ENCODE results near the gene TTC39C.

The TTC39C gene

GRCh38 chr18:23982155-23983079 lies 32.1 kb upstream of the TTC39C start:
- no peaks in the 10 kb centered on the region for H3K36me3 ChIP-seq (ENCODE audit: insufficient read depth, insufficient read length, low read length)
- no peak overlapping the region for H3K9ac ChIP-seq (ENCODE audit: insufficient read length, low read depth)
- DNase-seq (ENCODE audit: low read depth, low spot score): no peak
- no peaks in the 10 kb centered on the region for H3K9me3 ChIP-seq (ENCODE audit: insufficient read depth, low read length)
- H3K27me3 ChIP-seq (ENCODE audit: insufficient read depth, insufficient read length): no peaks in the 10 kb centered on the region
- TF ChIP-seq SUZ12 (IDR thresholded peaks at IDR 0.05; ENCODE audit: extremely low read depth, insufficient read depth, insufficient read length) (no peak), ZNF274 (IDR thresholded peaks at IDR 0.05; ENCODE audit: low read depth, low read length) (no peak), YY1 (IDR thresholded peaks at IDR 0.05; ENCODE audit: insufficient read depth, insufficient read length) (no peak)
- no peak overlapping the region for H3K4me3 ChIP-seq (ENCODE audit: insufficient read length, low read depth)
- H3K4me1 ChIP-seq (ENCODE audit: insufficient read depth, insufficient read length): no peaks in the 10 kb centered on the region

- no peaks in the 10 kb centered on the region for H3K27me3 ChIP-seq (ENCODE audit: insufficient read depth, insufficient read length)
- no peaks in the 10 kb centered on the region for H3K9me3 ChIP-seq (ENCODE audit: insufficient read depth, low read length)
- no peaks in the 10 kb centered on the region for H3K36me3 ChIP-seq (ENCODE audit: insufficient read depth, insufficient read length, low read length)
- no peak overlapping the region for H3K4me3 ChIP-seq (ENCODE audit: insufficient read length, low read depth)
- H3K9ac ChIP-seq (ENCODE audit: insufficient read length, low read depth): no peak overlapping the region
- DNase-seq (ENCODE audit: low read depth, low spot score): no peak
- no peaks in the 10 kb centered on the region for H3K4me1 ChIP-seq (ENCODE audit: insufficient read depth, insufficient read length)
- TF ChIP-seq YY1 (IDR thresholded peaks at IDR 0.05; ENCODE audit: insufficient read depth, insufficient read length): no peak
- no peak for TF ChIP-seq SUZ12 (IDR thresholded peaks at IDR 0.05; ENCODE audit: extremely low read depth, insufficient read depth, insufficient read length)
- TF ChIP-seq ZNF274 (IDR thresholded peaks at IDR 0.05; ENCODE audit: low read depth, low read length): no peak
Observed at GRCh38 chr18:23983112-23983511, 31.4 kb upstream of the TTC39C start.

- no peak for DNase-seq (ENCODE audit: low read depth, low spot score)
- Histone ChIP-seq H3K4me1 (ENCODE audit: insufficient read depth, insufficient read length) (no peaks in the 10 kb centered on the region), H3K4me3 (ENCODE audit: insufficient read length, low read depth) (no peak overlapping the region), H3K9me3 (ENCODE audit: insufficient read depth, low read length) (no peaks in the 10 kb centered on the region), H3K9ac (ENCODE audit: insufficient read length, low read depth) (no peak overlapping the region), H3K36me3 (ENCODE audit: insufficient read depth, insufficient read length, low read length) (no peaks in the 10 kb centered on the region), H3K27me3 (ENCODE audit: insufficient read depth, insufficient read length) (no peaks in the 10 kb centered on the region)
- TF ChIP-seq SUZ12 (IDR thresholded peaks at IDR 0.05; ENCODE audit: extremely low read depth, insufficient read depth, insufficient read length) (no peak), YY1 (IDR thresholded peaks at IDR 0.05; ENCODE audit: insufficient read depth, insufficient read length) (no peak), ZNF274 (IDR thresholded peaks at IDR 0.05; ENCODE audit: low read depth, low read length) (no peak)
Observed at GRCh38 chr18:23986600-23987359, 27.8 kb upstream of the TTC39C start.

DNA sequence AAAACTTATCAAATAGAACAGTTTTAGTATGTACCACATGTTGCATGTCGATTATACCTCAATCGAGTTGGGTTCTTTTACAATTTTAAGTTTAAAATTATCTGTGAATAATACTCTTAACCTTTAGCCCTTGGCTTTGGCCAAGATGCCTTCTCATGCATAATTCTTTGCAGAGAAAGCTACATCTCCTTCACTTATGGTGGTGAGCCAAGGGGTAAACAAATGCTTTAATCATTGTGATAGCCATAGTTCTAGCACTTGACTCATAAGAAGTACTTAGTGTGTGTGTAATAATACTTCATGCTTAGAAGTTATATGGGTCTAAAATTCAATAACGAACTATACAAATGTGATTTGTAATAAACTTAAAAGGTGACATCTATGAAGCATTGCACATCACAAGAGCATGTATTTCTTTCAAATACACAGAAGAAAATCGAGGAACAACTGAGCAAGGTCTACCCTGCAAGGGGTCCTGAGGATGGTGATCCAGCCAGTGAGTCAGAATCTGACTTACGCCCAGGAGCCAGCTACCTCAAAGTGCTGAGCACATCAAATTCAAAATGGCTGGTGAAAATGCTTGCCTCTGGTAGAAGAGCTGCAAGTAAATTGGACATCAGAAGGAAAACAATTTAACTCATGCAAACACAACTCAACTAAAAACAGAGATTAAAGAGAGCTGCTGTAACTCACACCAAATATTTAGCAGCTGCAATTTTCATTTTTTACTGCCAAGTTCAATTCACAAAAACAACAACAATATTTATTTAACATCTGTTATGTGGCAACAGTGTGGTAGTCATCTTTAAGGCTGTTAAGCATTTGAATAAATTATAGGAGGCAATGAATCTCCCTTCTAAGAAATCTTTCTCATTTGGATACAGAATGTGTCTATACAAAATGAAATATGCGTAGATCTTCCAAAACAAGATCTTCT lies 23.8 kb upstream of the TTC39C start:
- Histone ChIP-seq H3K9ac (ENCODE audit: insufficient read length, low read depth) (no peak overlapping the region), H3K4me3 (ENCODE audit: insufficient read length, low read depth) (no peak overlapping the region), H3K9me3 (ENCODE audit: insufficient read depth, low read length) (no peaks in the 10 kb centered on the region), H3K36me3 (ENCODE audit: insufficient read depth, insufficient read length, low read length) (no peaks in the 10 kb centered on the region), H3K4me1 (ENCODE audit: insufficient read depth, insufficient read length) (peaks cover 3% of the 10 kb centered on the region), H3K27me3 (ENCODE audit: insufficient read depth, insufficient read length) (no peaks in the 10 kb centered on the region)
- no peak for DNase-seq (ENCODE audit: low read depth, low spot score)
- TF ChIP-seq YY1 (IDR thresholded peaks at IDR 0.05; ENCODE audit: insufficient read depth, insufficient read length): no peak
- no peak for TF ChIP-seq SUZ12 (IDR thresholded peaks at IDR 0.05; ENCODE audit: extremely low read depth, insufficient read depth, insufficient read length)
- no peak for TF ChIP-seq ZNF274 (IDR thresholded peaks at IDR 0.05; ENCODE audit: low read depth, low read length)

GRCh38 chr18:23992089-23992940 lies 22.2 kb upstream of the TTC39C start:
- H3K9ac ChIP-seq (ENCODE audit: insufficient read length, low read depth): no peak overlapping the region
- no peaks in the 10 kb centered on the region for H3K9me3 ChIP-seq (ENCODE audit: insufficient read depth, low read length)
- H3K4me1 ChIP-seq (ENCODE audit: insufficient read depth, insufficient read length): peaks cover 3% of the 10 kb centered on the region
- no peak overlapping the region for H3K4me3 ChIP-seq (ENCODE audit: insufficient read length, low read depth)
- no peaks in the 10 kb centered on the region for H3K27me3 ChIP-seq (ENCODE audit: insufficient read depth, insufficient read length)
- no peaks in the 10 kb centered on the region for H3K36me3 ChIP-seq (ENCODE audit: insufficient read depth, insufficient read length, low read length)
- TF ChIP-seq YY1 (IDR thresholded peaks at IDR 0.05; ENCODE audit: insufficient read depth, insufficient read length) (no peak), ZNF274 (IDR thresholded peaks at IDR 0.05; ENCODE audit: low read depth, low read length) (no peak), SUZ12 (IDR thresholded peaks at IDR 0.05; ENCODE audit: extremely low read depth, insufficient read depth, insufficient read length) (no peak)
- DNase-seq (ENCODE audit: low read depth, low spot score): no peak

DNA sequence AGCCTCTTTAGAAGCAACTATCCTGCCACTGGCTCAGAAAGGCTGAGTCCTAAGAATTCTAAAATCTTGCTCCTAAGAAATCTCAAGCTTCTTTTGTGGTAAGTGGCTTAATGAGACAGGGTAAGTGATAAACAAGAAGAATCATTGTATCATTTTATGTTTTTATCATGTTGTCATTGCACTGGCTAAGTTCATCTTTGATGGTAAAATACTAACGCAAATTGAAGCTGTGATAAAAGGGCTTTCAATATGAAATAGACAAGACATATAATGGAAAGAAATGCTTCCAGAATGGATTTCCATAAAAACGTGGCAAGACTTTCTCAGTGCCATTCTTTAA lies 21.6 kb upstream of the TTC39C start:
- DNase-seq (ENCODE audit: low read depth, low spot score): no peak
- Histone ChIP-seq H3K9me3 (ENCODE audit: insufficient read depth, low read length) (no peaks in the 10 kb centered on the region), H3K9ac (ENCODE audit: insufficient read length, low read depth) (no peak overlapping the region), H3K4me1 (ENCODE audit: insufficient read depth, insufficient read length) (peaks cover 3% of the 10 kb centered on the region), H3K4me3 (ENCODE audit: insufficient read length, low read depth) (no peak overlapping the region), H3K36me3 (ENCODE audit: insufficient read depth, insufficient read length, low read length) (no peaks in the 10 kb centered on the region), H3K27me3 (ENCODE audit: insufficient read depth, insufficient read length) (no peaks in the 10 kb centered on the region)
- TF ChIP-seq SUZ12 (IDR thresholded peaks at IDR 0.05; ENCODE audit: extremely low read depth, insufficient read depth, insufficient read length) (no peak), YY1 (IDR thresholded peaks at IDR 0.05; ENCODE audit: insufficient read depth, insufficient read length) (no peak), ZNF274 (IDR thresholded peaks at IDR 0.05; ENCODE audit: low read depth, low read length) (no peak)

Data from NT2/D1 (cell line).